NCI-H2107 treated with DMSO at 0.1 percent for 48 hours (cell line): ENCODE data around the gene CDC42EP1.
"Not testable (repeated sequence)": the region's sequence is repeated elsewhere in the genome, so short reads cannot be mapped to it uniquely, and the experiment has no call there.

Experiments used
- DNase-seq: peaks from one replicate; lab custom pipeline; 2025; ENCODE audit not compliant: unreplicated experiment; lab: John Stamatoyannopoulos, UW

The CDC42EP1 gene

DNA sequence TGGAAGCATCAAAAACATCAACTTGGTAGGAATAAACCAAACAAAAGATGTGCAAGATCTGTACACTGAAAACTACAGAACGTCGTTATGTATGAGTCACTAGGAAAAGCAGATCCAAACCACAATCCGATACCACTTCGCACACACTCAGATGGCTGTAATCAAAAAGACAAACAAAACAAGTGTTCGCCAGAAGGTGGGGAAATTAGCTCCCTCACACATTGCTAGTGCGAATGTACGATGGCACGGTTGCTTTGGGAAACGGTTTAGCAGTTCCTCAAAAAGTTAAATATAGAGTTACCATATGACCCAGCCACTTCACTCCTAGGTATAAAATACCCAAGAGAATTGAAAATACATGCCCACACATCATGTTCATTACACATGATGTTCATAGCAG is 26.3 kb upstream of the CDC42EP1 start:
- DNase-seq: peak; percentile 68

DNA sequence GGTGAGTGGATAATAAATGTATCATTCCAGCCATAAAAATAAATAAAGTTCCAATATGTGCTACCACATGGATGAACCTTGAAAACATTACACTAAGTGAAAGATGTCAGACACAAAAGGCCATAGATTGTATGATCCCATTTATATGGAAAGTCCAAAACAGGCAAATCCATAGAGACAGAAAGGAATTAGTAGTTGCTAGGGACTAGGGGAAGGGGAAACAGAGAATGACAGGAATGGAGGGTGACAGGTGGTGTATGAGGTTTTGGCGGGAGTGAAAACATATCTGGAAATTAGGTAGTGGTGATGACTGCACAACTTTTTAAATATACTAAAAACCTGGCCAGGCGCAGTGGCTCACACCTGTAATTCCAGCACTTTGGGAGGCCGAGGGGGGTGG is 25.8 kb upstream of the CDC42EP1 start:
- peak; percentile 6 for DNase-seq

DNA sequence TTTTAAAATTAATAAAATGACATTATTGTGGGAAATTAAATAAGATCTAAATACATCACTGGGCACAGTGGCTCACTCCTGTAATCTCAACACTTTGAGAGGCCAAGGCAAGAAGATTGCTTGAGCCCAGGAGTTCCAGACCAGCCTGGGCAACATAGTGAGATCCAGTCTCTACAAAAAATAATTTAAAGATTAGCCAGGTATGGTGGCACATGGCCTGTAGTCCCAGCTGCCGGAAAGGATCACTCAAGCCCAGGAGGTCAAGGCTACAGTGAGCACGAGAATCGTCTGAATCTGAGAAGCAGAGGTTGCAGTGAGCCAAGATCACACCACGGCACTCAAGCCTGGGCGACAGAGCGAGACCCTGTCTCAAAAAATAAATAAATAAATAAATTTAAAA is 25.1 kb upstream of the CDC42EP1 start:
- DNase-seq: no peak

DNA sequence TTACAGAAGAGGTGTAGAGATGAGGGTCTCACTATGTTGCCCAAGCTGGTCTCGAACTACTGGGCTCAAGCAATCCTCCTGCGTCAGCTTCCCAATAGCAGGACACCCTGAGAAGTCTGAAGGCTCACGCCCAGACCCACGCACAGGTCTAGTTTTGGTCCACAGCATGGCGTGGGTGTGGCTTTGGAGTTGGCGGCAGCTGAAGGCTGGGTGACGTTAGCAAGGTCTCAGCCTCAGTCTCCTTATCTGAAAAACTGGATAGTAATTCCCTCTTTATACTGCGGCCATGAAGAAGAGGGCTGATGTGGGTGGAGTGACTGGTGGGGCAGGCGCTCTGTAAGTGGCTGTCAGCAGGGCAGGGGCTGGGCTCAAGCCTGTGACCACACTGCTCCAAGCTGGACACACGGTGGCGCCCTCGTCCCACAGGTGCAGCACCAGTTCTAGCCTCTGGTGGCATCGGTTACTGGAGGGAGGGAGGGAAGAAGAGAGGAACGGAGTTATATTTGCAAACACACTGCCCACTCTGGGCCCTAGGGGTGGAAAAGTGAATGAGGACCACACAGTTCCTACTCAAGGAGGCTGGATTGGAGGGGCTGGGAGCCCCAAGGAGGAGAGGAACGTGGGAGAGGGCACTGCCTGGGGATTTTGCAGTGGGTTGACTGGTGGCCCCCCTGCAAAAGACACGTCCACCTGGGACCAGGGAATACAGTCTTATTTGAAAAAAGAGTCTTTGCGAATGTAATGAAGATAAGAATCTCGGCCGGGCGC is 21.5 kb upstream of the CDC42EP1 start:
- DNase-seq: peak; percentile 73

DNA sequence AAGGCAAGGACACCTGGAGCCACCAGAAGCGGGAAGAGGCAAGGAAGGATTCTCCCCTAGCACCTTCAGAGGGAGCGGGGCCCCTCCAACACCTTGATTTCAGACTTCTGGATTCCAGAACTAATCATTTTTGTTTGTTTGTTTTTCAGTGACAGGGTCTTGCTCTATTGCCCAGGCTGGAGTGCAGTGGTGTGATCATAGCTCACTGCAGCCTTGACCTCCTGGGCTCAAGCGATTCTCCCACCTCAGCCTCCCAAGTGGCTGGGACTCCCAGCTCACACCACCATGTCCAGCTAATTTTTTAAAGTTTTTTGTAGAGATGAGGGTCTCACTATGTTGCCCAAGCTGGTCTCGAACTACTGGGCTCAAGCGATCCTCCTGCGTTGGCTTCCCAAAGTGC is 20.5 kb upstream of the CDC42EP1 start:
- DNase-seq: not testable (repeated sequence)

DNA sequence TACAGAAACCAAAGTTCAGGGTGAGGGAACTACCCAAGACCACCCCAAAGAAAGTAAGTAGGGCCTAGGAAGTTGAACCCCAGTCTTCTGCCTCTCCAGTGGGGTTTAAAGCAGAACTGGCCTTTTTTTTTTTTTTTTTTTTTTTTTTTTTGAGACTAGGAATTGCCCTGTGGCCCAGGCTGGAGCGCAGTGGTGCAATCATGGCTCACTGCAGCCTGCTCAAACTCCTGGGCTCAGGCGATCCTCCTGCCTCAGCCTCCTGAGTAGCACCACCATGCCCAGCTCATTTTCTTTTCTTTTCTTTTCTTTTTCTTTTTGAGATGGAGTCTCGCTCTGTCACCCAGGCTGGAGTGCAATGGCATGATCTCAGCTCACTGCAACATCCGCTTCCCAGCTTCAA is 17.9 kb upstream of the CDC42EP1 start:
- DNase-seq: not testable (repeated sequence)

DNA sequence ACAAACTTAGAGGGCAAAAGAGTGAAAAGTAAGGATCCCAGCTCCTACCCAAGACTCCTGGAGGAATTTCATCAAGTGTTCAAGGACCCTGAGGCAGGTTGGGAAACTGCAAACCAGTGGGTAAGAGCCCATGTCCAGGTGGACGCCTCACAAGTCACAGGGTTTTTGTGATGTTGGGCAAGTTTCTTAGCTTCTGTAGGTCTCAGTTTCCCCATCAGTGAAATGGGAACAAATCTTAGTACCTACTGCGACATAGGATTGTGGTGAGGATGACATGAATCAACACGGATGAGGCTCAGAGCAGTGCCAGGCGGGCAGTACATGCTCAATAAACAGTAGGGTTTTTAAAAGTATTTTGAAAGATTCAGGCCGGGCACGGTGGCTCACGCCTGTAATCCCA is 17.3 kb upstream of the CDC42EP1 start:
- no peak for DNase-seq

DNA sequence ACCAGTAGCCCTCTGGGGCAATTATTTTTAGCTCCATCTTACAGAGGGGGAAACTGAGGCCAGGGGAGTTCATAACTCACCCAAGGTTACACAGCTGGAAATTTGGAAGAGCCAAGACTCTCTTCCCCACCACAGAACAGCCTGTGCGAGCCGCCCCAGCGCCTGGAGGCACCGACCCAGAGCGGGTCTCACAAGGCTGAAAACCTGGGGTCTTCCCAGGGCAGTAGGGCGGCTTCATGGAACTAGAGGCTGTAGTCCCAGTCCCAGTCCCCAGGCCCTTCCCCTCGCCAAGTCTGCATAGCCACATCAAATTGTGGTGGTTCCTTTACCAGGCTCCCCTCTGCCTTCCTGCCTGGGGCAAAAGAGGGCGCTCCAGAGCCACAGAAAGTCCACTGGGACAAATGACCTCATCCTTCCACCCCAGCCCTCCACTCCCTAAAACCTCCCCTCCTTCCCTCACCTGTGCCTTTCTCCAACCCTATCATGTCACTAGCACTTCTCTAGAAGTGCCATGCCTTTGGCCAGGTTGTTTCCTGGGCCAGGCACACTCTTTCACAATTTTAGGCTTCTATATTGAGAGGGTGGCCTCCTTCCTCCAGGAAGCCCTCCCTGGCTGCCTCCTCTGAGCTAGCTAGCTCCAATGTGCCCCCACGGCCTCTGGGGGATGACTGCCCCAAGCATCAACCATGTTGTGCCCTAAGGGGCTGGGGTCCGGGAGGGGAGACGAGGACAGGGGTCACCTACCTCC is 15.2 kb upstream of the CDC42EP1 start:
- DNase-seq: no peak

DNA sequence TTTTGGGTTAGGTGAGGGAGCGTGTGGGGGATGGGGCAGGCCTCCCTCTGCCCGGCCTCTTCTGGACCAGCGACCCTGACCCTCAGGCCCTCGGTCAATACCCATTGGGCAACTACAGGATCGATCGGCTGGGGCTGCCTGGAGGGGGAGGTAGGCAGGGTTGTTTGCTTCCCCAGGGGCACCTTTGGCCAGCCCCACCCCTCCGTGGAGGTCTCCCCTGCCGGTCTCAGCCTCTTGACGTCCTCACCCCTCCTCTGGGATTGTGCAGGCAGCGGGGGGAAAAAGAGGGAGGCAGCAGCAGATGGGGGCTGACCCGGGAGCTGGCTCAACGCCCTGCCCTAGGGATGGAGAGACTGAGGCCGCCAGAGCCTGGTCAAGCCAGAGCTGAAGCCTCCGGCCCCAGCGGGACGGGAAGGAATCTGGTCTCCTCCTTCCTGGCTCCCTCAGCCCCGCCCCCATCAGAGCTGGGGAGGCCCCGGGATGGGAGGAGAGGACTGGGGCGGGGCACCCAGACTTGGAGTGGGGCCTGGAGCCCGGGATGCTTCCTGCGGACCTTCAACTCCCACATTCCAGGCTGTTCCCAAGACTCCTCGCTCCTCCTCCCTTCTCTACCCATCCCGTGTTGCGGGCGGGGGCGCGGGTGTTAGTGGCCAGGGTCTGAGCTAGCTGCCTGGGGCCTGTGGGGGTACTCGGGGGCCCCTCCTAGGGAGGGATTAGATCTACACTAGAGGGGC is 14.4 kb upstream of the CDC42EP1 start:
- no peak for DNase-seq

DNA sequence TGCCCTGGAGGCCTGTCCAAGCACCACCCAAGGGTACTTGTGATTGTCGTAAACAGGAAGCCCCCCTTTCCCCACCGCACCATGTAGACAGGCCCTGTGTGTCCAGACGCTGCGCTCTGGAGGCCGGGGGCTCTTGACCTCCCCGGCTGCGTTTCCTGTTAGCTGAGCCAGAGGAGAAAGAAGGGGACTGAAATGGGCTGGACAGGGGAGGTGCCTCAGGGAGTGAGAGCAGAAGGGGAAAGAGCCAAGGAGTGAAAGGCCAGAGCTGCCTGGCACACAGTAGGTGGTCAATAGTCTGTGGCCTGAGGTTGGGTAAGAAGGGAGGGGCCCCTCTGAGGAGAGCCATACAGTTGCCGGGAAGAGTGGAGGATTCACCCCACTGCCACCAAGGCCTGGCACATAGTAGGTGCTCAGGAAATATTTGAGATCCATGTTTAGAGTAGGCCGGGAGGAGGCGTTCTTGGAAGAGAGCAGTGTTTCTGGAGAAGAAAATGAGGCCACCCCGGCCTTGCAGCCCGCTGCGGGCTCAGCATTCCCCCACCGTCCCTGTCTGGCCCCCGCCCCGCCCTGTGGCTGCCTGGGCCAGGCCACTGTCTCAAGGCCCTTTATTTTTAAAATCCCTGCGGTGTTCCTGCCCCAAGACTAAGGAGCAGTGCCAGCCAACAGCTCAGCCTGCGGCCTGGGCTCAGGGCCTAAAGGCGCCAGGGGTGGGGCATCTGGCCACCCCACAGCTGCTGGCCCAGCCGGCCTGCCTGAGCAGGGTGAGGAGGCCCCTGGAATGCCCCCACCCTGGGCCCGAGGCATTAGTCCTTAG is 13.6 kb upstream of the CDC42EP1 start:
- no peak for DNase-seq

DNA sequence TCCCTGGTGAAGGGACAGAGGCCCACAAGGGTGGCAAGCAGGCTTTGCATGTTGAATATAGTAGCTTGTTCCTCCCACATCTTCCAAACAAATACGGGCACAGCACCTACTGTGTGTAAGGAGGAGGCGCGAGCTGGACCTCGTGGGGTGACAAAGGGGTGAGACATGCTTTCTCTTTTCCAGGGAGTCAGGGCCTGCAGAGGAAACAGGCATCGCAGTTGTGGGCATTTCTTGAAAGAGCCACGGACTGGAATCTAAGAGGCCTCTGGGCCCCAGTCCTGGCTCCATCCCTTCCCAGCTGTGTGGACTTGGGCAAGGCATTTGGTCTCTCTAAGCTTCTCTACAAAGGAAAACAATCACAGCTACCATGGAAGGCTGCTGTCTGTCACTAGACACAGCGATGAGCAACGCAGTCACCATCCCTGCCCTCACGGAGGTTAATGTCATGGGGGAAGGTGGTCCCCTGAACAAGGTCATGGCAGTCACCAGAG is 13.0 kb upstream of the CDC42EP1 start:
- no peak for DNase-seq

DNA sequence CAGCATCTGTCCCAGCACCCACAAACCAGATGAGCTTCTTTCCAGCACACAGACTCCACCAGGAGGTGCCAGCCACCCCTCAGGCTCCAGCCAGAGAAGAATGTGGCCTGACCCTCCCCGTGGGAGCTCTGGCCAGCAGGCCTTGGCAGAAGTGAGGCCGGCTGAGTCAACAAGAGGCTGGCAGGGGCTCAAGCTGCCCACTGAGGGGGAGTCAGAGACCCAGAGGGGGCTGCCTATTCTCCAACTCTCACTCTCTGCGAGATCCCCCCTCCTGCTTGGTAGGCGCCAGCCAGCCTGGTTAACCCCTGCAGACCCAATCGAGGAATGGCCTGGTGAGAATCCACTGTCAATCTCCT is 10.6 kb upstream of the CDC42EP1 start:
- DNase-seq: no peak

DNA sequence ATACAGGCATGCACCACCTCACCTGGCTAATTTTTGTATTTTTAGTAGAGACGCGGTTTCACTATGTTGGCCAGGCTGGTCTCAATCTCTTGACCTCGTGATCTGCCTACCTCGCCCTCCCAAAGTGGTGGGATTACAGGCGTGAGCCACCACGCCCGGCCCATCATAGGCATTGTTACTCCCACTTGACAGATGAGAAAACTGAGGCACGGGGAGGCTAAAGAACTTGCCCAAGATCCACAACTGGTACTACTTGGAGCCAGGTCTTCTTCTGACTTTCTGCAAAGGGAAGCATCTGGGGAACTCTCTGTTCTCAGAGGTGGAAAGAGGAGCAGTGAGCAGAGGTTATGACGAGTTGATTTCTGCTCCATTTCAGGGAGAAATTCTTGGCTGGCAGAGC is 9.4 kb upstream of the CDC42EP1 start:
- DNase-seq: not testable (repeated sequence)

DNA sequence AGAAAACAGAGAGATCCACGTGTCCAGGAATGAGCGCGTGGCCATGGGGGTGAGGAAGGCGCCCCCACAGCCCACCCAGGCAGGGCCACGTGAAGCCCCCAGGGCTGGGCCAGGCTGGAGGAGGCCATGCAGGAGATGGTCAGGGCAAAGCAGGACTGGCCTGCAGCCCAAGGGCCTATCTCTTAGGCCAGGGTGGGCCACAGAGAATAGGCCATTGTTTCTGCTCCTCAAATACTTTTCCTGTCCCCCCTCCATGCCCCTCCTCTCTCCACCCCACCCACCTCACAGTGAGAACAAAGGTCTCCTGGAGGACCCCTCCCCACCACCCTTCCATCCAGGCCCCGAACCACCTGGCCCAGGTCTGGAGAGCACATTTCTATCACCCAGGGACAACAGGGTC is 8.3 kb upstream of the CDC42EP1 start:
- no peak for DNase-seq

DNA sequence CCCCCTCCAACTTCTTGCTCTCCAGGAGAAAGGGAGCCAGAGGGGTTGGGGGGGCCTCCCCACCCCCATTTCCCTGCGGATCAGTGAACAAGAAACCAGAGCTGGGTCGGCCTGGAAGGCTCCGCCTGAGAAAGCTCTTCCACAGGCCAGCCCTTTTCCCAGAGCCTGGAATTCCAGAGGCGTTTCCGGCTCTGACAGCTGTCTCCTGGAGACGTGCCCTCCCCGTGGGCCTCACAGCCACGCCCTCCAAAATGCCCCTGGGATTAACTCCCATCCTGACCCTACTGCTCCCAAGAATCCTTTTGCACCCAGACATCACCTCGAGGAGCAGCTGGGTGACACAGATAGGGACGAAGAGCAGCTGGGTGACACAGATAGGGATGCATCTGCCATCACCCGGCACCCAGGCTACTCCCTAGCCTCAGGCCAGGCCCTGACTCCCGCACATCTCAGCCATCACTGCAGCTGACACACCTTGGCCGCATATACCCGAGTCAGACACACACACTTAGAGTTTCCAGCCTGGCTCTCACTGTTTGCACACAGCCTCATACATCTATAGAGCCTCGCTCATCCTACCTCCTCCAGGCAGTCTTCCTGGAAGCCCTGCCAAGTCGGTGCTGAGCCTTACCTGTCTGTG is 7.6 kb upstream of the CDC42EP1 start:
- no peak for DNase-seq

DNA sequence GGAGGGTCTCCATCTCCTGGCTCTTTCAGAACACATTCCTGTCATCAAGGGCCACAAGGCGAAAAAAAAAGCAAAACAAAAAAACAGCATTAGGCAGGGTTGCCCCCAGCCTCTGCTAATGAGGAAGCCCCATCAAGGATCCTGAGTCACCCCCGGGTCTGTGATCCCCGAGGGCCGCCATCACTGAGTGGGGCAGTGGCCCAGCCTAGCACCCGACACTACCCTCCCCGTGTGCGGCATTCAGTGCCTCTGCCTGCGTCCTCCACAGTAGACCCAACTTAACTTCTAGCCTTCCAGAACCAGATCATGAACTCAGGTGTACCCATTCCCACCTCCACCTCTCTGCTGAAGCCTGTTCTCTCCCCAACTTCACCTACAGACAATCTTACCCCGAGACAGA is 6.6 kb upstream of the CDC42EP1 start:
- DNase-seq: no peak

DNA sequence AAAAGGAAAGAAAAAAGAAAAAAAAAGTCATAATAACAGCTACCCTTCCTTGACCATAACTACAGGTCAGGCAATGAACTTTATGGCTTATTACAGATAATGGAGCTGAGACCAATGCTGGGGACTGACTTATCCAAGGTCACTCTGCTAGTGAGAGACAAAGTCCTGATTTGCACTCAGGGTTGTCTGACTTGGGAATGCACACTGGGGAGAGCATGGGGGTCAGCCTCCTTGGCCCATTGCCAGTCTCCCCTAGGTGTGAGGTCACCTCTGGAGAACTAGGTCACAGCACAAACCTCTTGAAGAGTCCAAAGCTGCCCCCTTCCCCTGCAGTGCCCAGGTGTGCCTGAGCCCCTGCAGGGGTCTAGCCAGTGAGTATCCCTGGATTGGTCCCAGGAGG is 5.3 kb upstream of the CDC42EP1 start:
- DNase-seq: no peak

DNA sequence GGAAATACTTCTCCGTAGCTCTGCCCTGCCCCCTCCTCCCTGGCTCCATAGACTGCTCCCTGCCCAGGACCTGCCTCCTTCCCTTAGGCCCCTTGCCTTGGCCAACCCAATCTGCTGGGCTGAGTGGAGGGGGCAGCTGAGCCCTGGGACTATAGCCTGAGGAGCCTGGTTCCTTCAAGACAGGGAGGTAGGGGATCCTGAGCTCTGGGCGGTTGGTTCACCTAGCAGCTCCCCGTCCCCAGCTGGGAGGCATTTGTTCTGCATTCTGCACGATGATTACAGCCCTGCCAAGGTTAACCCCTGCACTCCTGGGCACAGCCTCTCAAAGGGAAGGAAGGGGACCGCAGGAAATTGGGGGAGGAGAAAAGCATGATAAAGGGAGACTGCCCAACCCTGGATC is 3.6 kb upstream of the CDC42EP1 start:
- no peak for DNase-seq

DNA sequence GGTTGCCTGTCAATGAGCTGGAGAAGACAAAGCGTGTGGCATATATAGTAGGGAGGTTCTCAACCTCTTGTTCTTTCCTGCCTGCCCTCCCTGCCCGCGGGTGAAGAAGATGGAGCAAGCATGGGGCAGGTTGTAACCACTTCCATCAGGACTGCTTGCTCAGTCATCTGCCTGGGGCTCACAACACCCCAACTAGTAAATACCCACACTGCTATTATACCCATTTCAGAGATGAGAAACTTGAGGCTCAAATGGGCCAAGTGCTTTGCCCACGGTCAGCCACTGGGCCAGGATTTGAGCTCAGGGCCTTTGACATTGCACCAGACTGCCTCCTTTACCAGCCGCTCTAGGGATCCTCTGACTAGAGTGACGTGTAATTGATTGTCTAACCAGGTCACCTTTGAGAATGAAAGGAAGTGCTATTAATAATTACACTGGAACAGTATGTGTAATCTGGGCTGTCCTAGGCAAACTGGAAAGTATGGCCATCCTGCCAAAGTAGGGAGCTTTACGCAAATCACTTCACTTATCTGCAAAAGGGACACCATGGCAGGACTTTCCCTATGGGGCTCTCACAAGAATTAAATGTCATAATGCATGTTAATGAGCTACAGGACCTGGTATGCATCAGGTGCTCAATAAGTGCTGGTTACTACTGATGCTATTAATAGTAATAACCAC is 2.8 kb upstream of the CDC42EP1 start:
- no peak for DNase-seq

DNA sequence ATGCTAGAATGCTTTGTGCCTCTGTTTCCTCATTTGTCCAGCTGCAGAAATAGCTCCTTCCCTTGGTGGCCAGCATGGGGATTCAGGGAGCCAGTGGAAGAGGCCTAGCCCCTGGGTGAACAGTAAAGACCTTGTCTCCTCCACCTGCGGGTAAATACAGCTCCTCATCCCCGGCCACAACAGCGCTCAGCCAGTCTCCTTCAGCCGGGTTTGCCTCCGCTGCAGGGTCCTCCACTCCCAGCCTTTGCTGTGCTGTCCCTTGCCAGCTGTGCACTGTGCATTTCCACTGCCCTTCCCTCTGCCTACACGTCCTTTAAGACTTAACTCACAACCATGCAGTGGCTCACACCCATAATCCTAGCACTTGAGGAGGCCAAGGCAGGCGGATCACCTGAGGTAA is 1.5 kb upstream of the CDC42EP1 start:
- no peak for DNase-seq
